Measurements from ENCODE around the gene NDUFAF5. TPM values are rescaled to one million over a fixed set of nuclear protein-coding genes. Genes with fewer than 3 reads are reported as not detected.

Gene NDUFAF5
- total RNA-seq, 1 experiment from 2014 or later, result 44.1 TPM

DNA sequence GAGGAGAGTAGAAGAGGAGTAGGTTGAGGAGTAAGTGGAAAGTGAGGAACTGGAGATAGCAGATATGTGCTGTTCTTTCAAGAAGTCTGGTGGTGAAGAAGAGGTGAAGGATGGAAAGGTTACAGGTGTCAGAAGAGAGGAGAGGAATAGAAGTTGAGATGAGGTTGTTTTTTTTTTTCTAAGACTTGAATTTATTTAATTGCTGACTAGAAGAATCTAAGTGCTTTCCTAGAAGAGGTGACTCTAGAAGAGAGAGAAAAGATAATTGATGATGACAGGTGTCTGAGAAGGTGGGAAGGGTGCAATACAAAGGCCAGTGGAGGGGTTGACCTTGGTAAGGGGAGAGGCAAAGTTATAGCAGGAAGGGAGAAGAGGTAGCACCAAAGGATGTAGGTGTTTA lies 25.6 kb downstream of the NDUFAF5 start:
- DNase-seq (ENCODE audit: unreplicated experiment), result no peak
- Mint-ChIP-seq H3K4me3 (ENCODE audit: unreplicated experiment) (no peak overlapping the region), H3K36me3 (ENCODE audit: insufficient read depth, unreplicated experiment) (peaks cover 40% of the 10 kb centered on the region), H3K27ac (ENCODE audit: low read depth, unreplicated experiment) (no peak overlapping the region), H3K27me3 (ENCODE audit: insufficient read depth, unreplicated experiment) (no peaks in the 10 kb centered on the region), H3K9me3 (ENCODE audit: unreplicated experiment) (no peaks in the 10 kb centered on the region), H3K4me1 (ENCODE audit: insufficient read depth, unreplicated experiment) (no peaks in the 10 kb centered on the region)
- ChIA-PET POLR2A (interaction anchor here (0.6 to 0.7 kb wide), 2 partner anchors 64 to 314 kb away, joined by 4 read pairs; no protein-coding TSS in a partner anchor), CTCF (interaction anchor here (2.1 to 9.2 kb wide), 2 partner anchors 9 to 10 kb away, joined by 16 to 100 read pairs; no protein-coding TSS in a partner anchor)
- no TSS peak for BruUV-seq (replicated peaks)
- TF ChIP-seq, protein P1, sequence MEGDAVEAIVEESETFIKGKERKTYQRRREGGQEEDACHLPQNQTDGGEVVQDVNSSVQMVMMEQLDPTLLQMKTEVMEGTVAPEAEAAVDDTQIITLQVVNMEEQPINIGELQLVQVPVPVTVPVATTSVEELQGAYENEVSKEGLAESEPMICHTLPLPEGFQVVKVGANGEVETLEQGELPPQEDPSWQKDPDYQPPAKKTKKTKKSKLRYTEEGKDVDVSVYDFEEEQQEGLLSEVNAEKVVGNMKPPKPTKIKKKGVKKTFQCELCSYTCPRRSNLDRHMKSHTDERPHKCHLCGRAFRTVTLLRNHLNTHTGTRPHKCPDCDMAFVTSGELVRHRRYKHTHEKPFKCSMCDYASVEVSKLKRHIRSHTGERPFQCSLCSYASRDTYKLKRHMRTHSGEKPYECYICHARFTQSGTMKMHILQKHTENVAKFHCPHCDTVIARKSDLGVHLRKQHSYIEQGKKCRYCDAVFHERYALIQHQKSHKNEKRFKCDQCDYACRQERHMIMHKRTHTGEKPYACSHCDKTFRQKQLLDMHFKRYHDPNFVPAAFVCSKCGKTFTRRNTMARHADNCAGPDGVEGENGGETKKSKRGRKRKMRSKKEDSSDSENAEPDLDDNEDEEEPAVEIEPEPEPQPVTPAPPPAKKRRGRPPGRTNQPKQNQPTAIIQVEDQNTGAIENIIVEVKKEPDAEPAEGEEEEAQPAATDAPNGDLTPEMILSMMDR (IDR thresholded peaks at IDR 0.05; ENCODE audit: unreplicated experiment), result no peak
- intact Hi-C loops (cut with micrococcal nuclease), result no loop called here

DNA sequence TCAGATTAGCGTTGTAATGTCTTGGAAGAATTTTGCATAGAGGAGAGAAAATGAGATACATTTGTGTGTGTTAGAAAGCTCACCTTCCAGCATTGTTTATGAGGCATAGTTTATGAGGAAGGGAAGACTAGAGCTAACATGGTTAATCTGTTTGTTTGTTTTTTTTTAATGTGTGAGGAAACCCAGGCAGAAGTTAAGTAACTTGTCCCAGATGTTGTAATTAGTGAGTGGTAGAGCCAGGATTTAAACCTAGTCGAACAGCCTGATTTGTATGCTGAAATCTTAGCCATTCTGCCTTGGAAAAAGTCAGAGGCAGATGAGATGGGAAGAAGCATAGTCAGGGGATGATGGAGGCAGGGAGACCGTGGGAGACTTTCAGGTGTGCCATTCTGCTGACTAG lies 29.1 kb downstream of the NDUFAF5 start:
- no peak for DNase-seq (ENCODE audit: unreplicated experiment)
- H3K9me3 Mint-ChIP-seq (ENCODE audit: unreplicated experiment), result no peaks in the 10 kb centered on the region
- CTCF ChIA-PET, result interaction anchor here (1.7 kb wide), 1 partner anchor 26 kb away, joined by 5 read pairs; no protein-coding TSS in a partner anchor
- no peak overlapping the region for H3K4me3 Mint-ChIP-seq (ENCODE audit: unreplicated experiment)
- H3K36me3 Mint-ChIP-seq (ENCODE audit: insufficient read depth, unreplicated experiment), result peaks cover 54% of the 10 kb centered on the region
- intact Hi-C loops (cut with micrococcal nuclease), result no loop called here
- H3K4me1 Mint-ChIP-seq (ENCODE audit: insufficient read depth, unreplicated experiment), result no peaks in the 10 kb centered on the region
- no peak overlapping the region for H3K27ac Mint-ChIP-seq (ENCODE audit: low read depth, unreplicated experiment)
- TF ChIP-seq, protein P1 (IDR thresholded peaks at IDR 0.05; ENCODE audit: unreplicated experiment), result no peak
- H3K27me3 Mint-ChIP-seq (ENCODE audit: insufficient read depth, unreplicated experiment), result no peaks in the 10 kb centered on the region
- POLR2A ChIA-PET, result interaction anchor here (0.5 to 3.7 kb wide), 6 partner anchors 10 to 30 kb away, joined by 3 to 15 read pairs (median 4); partner anchors contain the start of gene ESF1
- BruUV-seq (replicated peaks), result no TSS peak

DNA sequence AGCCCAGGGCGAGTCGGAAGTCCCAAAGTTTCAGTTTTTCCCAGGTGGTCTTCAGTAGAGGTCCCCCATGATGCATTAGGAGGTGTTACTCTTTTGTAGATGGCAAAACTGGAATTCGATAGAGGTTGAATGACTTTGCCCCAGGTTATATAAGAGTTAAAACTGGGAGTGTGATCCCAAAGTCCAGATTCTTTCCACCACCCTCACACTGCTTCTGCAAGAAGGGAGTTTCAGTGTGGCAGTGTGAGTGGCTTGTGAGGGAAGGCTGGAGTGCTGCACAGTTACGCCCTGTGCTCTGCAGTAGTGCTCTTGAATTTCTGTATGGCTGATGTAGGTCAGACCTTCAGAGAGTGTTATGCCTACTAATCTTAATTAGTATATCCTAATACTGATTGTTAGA lies 29.8 kb downstream of the NDUFAF5 start:
- DNase-seq (ENCODE audit: unreplicated experiment), result no peak
- Mint-ChIP-seq H3K4me1 (ENCODE audit: insufficient read depth, unreplicated experiment) (no peaks in the 10 kb centered on the region), H3K27me3 (ENCODE audit: insufficient read depth, unreplicated experiment) (no peaks in the 10 kb centered on the region), H3K27ac (ENCODE audit: low read depth, unreplicated experiment) (no peak overlapping the region), H3K4me3 (ENCODE audit: unreplicated experiment) (no peak overlapping the region), H3K9me3 (ENCODE audit: unreplicated experiment) (no peaks in the 10 kb centered on the region), H3K36me3 (ENCODE audit: insufficient read depth, unreplicated experiment) (peaks cover 58% of the 10 kb centered on the region)
- ChIA-PET CTCF (interaction anchor here (1.7 kb wide), 1 partner anchor 26 kb away, joined by 5 read pairs; no protein-coding TSS in a partner anchor), POLR2A (interaction anchor here (0.6 to 3.7 kb wide), 3 partner anchors 8 to 1867 kb away, joined by 3 to 15 read pairs (median 5); no protein-coding TSS in a partner anchor)
- intact Hi-C loops (cut with micrococcal nuclease), result no loop called here
- TF ChIP-seq, protein P1 (IDR thresholded peaks at IDR 0.05; ENCODE audit: unreplicated experiment), result no peak
- BruUV-seq (replicated peaks), result no TSS peak

DNA sequence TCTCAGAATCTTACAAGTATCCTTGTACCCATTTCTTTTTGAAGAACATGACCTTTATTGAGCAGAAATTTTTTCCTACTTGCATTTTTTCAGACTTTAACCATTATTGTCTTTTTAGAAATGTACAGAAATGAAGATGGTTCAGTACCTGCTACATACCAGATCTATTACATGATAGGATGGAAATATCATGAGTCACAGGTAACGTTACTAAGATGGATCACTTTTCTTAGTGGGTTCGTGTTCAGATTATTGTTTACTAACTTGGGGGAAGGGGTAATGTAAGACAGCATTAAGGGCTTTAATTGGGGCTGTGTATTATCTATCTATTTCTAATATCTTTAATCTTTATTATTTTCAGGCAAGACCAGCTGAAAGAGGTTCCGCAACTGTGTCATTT lies 31.9 kb downstream of the NDUFAF5 start:
- intact Hi-C loops (cut with micrococcal nuclease), result no loop called here
- Mint-ChIP-seq H3K4me3 (ENCODE audit: unreplicated experiment) (no peak overlapping the region), H3K27ac (ENCODE audit: low read depth, unreplicated experiment) (no peak overlapping the region), H3K9me3 (ENCODE audit: unreplicated experiment) (no peaks in the 10 kb centered on the region), H3K27me3 (ENCODE audit: insufficient read depth, unreplicated experiment) (no peaks in the 10 kb centered on the region), H3K4me1 (ENCODE audit: insufficient read depth, unreplicated experiment) (no peaks in the 10 kb centered on the region), H3K36me3 (ENCODE audit: insufficient read depth, unreplicated experiment) (peaks cover 71% of the 10 kb centered on the region)
- no TSS peak for BruUV-seq (replicated peaks)
- CTCF ChIA-PET, result interaction anchor here (0.6 to 8.5 kb wide), 5 partner anchors 11 to 1942 kb away, joined by 3 to 100 read pairs (median 6); no protein-coding TSS in a partner anchor
- POLR2A ChIA-PET, result interaction anchor here (2.7 to 3.7 kb wide), 2 partner anchors 13 to 16 kb away, joined by 6 to 15 read pairs; no protein-coding TSS in a partner anchor
- TF ChIP-seq, protein P1 (IDR thresholded peaks at IDR 0.05; ENCODE audit: unreplicated experiment), result no peak
- DNase-seq (ENCODE audit: unreplicated experiment), result no peak
